Endometrial microvascular endothelial cells (primary cell): ENCODE data around the gene KCNJ11. TPM values are rescaled to one million over a fixed set of nuclear protein-coding genes. Genes with fewer than 3 reads are reported as not detected.

Experiments
- in situ Hi-C: cut with HindIII; loops from 2 replicates; pipeline ENCODE4 v1.10.0; 2017; ENCODE audit warnings: low sequenced_read_pairs, low pct_unique_long_range_greater_than_20kb; ENCODE audit errors: inconsistent ontology term
- total RNA-seq: library from RNA; depleted of rRNA; stranded (reverse); fragments of >200 nt; gene quantifications from one replicate; pipeline ENCODE4 v1.2.3, GENCODE V29; 2015; ENCODE audit errors: inconsistent ontology term

Gene KCNJ11
- total RNA-seq, 1 donor from 2014 or later = 1.0 TPM

DNA sequence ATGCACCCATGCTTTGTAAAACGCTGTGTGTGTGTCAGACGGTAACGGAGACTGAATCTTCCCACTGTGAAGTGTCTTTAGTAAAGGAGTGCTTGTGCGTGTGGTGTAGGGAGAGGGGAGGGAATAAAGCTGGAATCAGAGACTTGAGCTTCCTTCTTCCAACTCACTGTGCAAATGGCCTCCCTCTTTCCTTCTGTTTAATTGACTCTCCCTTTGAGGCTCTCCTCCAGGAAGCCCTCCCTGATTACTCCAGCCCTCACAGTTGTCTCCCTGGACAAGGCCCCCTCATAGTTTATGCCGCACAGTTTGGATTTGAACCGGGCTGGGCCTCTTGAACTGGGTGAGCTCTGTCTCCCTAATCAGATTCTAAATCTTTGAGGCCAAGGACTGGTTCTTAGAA, 23.0 kb upstream of the KCNJ11 start:
- in situ Hi-C loops = no loop called here

DNA sequence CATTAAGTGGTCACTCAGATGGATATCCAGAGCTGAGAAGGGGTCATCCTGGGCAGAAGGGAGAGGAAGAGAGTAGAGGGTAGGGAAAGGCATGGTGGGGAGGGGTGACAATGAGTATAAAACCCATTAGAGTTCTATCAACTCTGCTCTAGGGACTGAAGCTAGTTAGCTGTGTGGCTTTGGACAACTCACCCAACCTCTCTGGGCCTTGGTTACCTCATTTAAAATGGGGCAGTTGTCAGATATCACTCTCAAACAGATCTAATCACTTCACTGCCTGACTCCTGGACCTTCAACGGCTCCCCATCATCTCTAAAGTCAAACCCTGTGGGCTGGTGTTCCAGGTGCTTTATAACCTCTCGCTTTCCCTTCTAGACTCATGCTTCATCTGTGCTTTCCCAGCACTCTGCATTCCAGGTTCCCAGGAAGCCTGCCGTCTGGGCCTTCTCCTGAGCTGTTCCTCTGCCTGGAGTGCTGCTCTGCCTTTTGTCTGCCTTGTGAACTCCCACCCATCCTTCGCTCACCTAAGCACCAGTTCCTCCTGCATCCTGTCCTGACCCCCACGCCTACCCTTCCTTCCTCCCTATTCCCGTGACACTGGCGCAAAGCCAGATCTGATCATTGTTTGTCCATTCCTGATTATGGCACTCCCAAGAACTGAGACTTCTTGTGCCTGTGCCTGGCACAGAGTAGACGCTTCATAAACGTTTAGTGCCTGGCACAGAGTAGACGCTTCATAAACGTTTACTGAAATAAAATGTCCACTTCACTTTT, 22.3 kb upstream of the KCNJ11 start:
- in situ Hi-C loops = no loop called here

DNA sequence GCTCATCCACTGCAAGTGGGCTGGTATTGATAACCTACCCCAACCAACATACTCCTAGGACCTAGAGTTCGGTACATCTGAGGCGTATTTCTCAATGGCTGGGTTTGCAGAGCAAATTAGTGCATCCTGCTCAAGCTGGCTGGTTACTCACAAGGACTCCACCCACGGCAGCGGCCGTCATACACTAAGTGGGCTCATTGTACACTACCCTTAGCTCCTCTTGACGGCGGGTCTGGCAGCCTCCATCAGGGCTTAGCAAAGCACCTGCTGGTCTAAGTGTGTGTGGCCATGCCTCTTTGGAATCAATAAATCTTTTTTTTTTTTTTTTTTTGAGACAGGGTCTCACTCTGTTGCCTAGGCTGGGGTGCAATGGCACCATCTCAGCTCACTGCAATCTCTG, 20.2 kb upstream of the KCNJ11 start:
- in situ Hi-C loops = no loop called here

DNA sequence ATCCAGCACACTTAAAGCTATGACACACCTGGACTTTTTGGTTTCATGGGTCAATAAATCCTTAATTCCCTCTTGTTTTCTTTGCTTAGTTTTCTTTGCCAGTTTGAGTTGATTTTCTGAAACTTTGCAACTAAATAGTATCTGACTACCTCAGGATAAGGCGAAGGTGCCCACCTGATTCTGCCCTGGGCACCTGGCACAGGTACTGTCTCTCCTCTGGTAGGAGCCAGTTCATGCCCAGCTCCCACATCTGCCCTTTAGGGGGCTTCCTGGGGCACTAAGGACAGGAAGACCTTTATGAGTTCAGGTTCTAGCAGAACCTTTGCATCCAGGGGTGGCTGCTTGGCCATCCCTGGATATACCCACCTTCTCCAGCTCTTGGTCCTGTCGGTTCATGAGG, 19.6 kb upstream of the KCNJ11 start:
- in situ Hi-C loops = no loop called here

DNA sequence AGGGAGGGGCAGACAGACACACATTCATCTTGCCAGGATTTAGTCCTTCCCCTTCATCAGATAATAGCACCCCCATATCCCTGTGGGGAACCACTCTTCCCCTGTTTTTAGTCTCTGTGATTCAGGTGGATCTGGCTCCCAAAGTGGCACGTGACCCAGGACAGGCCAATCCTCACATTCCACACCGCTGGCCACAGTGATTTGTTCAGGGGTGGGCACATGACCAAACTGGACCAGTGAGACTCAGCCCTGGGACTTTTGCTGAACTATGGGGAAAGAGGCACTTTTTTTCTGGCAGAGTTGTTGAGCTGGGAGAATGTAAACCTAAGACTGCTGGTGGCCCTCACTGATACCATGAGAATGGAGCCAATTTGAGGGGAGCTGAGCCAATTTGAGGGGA, 19.1 kb upstream of the KCNJ11 start:
- in situ Hi-C loops = no loop called here

DNA sequence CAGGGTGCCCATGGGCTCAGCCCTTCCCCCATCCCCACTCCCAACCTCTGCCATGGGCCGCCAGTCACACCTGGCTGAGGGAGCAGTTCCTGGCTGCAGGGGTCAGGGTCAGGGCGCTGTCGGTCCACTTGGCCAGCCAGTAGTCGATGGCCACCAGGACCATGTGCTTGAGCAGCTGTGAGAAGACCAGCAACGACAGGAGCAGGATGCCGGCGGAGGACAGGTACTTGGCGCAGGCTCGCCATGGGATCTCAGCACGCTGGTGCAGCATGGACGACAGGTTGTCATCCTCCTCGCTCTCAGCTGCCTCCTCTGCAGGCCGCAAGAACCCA, 18.3 kb upstream of the KCNJ11 start:
- in situ Hi-C loops = no loop called here

DNA sequence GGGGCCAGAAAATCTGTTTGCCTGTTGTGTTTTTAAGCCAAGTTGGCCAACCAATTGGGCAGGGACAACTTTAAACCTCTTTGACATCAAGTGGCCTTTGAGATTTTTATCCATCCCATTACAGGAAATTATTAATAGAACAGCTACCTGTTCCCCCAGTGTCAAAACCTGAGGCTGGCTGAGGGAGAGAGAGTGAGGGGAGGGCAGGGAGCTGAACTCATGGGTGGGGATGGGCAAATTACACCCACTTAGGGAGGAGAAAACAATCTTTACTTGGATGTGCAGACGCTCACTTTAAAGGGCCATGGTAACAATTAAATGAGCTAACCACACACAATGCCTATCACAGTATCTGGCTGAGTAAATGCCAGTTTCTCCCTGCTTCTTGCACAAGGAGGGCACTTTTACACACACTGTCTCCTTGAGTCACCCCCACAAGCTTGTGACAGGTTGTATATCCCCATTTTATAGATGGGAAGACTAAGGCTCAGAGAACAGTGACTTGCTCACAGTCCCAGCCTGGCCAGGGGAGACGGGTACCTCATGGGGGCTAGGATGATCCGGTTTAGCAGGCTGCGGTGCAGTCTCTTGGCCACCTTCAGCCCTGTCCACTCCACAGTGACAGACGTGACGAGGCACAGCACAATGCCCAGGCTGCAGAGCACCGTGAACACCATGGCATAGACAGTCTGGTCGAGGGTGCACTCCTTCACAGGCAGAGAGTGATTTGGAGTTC, 17.8 kb upstream of the KCNJ11 start:
- in situ Hi-C loops = no loop called here

DNA sequence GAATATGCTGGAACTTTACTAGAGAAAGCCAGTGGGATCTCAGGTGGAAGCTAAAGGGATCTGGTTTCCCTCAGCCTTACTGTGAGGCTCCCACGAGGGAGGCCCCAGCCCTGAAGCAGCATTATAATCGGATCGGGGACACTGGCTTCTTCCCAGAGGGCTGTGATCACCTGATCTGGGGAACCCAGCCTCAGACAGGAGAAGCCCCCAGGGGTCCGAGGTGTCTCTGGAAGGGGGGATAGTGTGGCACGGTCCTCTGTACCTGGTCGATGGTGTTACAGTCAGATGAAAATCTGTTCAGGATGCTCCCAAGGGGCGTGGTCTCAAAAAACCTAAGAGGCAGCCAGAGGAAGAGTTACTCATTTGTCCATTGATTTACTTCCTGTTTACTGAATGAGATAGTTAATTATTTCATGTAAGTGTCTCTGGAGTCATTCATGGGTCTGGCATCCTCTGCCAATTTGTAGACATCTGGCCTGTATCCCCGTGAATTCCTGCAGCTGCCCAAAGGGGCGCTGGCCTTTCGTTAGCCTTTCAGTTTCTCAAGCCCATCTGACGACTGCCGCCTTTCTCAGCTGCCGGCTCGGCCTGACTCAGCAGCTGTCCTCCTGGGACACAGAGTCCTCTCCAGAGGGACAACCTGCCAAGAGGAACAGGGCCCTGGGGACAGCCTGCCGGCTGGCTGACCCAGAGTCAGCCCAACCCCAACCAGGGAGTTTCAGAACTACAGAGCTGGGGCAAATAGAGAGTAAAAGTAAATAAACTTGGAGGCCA, 17.0 kb upstream of the KCNJ11 start:
- in situ Hi-C loops = no loop called here

DNA sequence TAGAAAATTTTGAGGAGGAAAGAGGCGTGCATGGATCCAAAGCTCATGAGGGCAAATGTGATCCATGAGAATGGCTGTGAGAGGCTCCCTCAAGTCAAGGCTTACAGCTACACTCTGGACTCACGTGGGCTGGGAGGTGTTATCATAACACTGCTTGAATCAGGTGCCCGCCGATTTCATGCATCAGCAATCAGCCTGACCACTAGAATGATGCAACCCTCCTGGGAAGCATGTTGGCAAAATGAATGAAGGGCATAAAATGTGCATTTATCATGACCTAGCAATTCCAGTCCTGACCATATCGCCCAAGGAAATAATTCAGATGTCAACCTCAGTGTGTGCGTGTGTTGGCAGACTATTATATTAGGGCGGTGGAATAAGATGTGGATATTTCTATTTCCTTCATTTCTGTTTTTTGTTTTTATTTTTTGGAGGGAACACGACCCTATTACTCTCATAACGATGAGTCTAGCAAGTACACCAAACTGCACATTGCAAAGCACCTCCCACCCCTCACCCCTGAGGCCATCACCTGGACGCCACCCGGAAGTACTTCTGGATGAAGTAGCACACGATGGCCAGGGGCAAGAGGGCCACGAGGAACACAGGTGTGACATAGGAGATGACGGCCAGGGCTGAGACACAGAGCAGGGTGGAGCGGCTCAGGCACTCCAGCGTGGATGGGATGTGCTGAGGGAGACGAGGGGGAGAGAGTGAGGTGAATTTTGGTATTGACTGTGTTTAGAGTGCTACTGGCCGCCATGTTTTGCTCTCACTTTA, 15.7 kb upstream of the KCNJ11 start:
- in situ Hi-C loops = no loop called here

DNA sequence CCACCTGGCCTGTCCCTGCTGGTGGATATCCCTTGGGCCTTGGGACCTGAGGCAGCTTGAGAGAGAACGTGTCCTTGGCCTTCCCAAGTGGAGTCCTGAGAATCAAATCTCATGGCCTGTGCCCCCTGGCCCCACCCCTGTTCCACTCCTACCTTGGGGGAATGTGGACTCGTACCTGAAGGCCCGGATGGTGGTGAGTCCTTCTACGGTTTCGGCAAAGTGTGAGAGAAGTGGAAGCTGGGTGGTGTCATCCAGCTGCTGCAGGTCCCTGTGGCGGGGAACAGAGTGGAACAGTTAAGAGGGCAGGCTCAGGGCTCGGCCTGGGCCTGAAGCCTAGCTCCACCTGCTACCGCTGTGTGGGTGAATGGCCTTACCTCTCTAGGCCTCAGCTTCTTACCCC, 14.0 kb upstream of the KCNJ11 start:
- in situ Hi-C loops = no loop called here

DNA sequence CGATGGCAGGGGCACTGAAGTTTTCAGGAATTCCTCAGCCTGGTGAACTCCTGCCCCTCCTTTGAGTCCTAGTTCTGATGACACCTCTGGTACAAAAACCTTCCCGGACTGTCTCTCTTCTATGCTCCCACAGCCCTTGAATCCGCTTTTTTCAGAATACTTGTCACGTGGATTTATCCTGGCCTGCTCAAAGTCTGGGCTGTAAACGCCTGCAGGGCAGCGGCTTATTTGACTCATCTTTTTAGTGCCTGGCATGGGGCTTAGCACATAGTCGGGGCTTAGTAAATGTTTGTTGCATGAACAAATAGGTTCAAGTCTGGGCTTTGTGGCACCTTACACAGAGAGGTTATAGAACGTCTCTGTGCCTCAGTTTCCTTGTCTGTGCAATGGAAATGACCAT, 13.4 kb upstream of the KCNJ11 start:
- in situ Hi-C loops = no loop called here

DNA sequence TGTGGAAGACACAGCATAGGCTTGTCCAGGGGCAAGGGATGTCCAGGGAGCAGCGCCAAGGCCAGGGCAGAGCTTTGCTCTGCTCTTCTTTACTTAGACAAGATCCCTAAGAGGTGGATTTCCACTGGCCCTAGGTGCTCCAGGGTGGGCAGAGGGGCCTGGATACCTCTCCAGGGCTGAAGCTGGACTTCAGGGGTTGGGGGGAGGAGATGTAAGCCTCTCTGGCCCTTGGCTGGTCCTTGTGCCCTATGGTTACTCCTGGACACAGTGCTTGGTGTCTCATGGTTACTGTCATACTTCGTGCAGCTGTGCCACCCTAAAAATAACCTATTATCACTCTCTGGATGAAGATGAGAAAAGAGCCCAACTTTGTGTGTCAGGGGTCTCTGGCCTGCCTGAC, 12.9 kb upstream of the KCNJ11 start:
- in situ Hi-C loops = no loop called here

DNA sequence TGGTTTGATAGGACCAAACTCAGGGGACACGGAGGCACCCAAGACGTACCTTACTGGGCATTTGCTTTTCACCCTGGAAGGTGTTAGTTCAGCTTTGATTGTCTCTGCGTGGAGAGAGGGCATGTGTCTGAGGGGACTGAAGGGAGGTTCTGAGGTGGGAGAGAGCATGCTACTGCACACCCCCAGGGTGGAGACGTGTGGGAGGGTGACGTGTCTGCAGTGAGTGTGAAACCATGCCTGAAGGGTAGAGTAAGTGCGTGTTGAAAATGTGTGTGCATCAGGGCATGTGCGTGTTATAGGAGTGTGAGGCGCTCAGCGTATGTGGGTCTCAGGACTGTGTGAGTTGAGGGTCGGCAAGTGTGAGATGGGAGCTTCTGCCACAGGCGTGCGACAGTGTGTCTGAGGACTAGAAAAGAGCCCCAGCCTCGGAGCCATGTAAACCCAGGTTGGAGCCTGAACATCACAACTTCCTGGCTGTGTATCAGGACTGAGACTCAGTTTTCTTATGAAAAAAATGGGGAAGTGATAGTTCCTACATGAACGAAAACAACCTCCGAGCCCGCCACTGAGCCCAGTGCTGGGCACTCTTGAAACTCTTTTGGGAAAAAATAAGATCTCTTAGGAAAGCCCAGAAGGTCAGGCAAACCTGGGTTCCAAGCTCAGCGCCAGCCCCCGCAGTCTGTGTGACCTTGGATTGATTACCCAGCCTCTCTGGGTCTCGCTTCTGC, 11.8 kb upstream of the KCNJ11 start:
- in situ Hi-C loops = no loop called here

DNA sequence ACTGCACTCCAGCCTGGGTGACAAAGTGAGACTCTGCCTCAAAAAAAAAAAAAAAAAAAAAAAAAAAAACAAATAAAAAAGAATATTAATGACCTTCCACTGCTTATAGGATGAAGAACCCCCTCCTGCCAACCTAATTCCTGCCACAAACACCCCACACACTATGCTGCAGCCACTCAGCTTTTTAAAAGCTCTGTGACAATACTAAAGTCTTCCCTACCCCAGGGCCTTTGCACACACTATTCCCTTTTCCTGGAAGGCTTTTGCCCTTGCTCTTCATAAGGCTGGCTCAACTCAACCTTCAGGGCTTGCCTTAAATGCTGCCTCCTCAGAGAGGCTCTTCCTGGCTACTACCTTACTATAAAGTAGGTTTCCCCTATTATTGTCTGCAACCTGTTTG, 10.8 kb upstream of the KCNJ11 start:
- in situ Hi-C loops = no loop called here

DNA sequence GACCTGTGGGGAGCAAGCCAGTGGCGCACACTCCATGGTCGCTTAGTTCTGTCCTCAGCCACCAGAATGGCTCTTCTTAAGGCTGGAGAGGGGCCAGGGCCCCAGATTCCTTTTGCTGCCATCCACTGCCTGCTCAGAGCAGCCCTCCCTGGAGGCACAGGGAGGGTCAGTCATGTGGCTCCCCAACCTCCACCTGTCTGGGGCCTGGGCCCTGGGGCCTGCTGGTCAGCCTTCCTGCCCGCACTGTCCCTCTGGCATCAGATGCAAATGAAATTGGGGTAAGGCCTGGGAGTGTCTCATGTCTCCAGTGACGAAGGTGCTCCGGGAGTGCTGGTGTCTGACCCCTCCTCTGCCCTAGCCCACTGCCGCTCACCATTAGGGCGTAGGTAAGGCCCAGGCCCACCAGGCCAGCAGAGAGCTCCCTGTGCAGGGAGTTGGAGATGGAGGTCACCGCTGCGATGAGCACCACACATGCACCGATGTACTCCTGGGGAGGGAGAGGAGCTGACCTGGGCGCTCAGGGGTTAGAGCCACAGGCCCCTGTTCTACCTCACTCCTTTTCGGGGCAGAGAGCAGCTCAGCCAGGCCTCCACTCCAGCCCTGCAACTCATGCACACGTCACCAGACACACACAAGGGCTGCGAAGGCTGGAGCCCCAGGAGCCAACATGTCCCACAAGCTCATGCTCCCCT, 9.0 kb upstream of the KCNJ11 start:
- in situ Hi-C loops = no loop called here

DNA sequence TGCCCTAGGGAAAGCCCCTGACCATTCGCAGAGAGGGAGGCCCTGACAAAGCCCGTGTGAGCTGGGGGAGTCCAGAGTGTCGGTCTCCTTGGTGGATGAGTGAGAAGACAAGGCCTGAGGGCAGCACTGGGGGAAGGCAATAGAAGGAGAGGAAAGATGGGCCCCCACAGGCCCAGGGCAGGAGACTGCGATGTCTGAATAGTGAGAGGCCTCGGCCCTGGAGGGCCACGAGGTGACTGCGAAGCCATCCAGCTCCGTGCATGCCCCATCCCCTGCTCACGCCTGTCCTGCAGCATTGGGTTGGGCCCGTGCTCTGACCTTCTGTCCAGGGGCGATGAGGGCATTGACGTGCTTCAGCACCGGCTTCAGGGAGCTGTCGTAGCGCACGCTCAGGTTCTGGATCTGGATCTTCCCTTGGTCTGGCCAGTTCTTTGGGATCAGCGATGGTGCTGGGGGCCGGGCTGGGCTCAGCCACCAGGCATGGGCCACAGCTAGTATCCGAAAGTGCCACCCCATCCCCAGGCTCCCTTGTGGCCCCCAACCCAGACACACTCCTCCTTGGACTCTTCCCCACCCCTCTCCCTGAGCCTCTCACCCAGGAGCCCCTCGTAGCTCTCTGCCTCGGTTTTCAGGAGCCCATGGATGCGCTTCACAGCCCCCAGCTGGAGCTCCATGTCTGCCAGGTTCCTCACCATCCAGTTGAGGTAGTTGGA, 8.3 kb upstream of the KCNJ11 start:
- in situ Hi-C loops = no loop called here

DNA sequence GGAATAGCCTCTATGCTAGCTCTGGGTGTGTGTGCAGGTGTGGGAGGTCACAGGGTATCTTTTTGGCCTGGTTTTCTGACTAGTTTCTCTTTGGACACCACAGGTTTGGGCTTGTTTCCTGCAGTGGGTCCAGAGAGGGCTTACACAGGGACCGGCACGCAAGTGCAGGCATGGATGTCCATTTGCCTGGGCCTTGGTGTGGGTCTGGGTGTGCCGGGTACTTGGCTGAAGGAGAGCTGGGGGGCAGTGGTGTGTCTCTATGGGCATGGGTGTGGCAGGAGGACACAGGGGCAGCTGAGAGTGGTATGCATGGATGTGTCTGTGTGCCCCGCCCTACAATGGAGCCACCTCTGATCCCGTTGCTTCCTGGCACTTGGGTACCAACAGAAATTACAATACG, 7.5 kb upstream of the KCNJ11 start:
- in situ Hi-C loops = no loop called here

DNA sequence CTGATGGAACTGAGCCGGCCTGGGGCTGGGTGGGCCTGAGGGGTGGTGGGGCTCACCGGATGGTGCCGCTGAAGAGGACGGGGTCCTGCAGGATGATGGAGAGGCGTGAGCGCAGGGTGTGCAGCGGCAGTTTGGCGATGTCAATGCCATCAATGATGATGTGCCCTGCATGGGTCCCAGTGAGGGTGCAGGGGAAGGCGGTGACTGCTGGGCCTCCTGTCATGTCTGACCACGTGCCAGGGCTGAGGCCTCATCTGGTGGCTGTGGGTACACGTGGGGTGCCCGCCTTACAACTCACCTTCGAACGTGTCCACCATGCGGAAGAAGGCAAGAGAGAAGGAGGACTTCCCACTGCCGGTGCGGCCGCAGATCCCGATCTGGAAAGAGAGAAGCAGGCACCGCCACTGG, 7.1 kb upstream of the KCNJ11 start:
- in situ Hi-C loops = no loop called here
